NB4 (cell line): Measurements from ENCODE around the gene GNS.

Experiments
- POLR2A ChIP-seq: IDR thresholded peaks from 2 replicates; pipeline ENCODE4 v1.6.1; 2011; ENCODE audit warnings: mild to moderate bottlenecking; ENCODE audit not compliant: insufficient read length; ENCODE audit errors: extremely low read depth
- TF ChIP-seq, protein P1 (sequence below): IDR thresholded peaks from one replicate; pipeline ENCODE4 v1.5.1; 2012; ENCODE audit warnings: low read depth, low read length

DNA sequence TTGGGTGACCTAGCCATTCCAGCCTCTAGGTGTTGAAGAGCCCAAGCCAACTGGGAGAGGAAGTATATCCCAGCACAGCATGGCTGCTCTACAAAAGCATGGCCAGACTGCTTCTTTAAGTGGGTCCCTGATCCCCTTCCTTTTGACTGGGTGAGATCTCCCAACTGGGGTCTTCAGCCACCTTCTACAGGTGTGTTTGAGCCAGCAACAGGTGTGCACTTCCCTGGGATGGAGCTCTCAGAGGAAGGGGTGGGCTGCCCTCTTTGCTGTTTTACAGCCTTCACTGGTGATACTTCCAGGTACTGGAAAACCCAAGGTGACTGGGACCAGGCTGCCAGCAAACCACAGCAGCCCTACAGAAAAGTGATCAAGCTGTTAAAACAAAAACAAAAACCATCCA, 14.2 kb upstream of the GNS start:
- TF ChIP-seq, protein P1, sequence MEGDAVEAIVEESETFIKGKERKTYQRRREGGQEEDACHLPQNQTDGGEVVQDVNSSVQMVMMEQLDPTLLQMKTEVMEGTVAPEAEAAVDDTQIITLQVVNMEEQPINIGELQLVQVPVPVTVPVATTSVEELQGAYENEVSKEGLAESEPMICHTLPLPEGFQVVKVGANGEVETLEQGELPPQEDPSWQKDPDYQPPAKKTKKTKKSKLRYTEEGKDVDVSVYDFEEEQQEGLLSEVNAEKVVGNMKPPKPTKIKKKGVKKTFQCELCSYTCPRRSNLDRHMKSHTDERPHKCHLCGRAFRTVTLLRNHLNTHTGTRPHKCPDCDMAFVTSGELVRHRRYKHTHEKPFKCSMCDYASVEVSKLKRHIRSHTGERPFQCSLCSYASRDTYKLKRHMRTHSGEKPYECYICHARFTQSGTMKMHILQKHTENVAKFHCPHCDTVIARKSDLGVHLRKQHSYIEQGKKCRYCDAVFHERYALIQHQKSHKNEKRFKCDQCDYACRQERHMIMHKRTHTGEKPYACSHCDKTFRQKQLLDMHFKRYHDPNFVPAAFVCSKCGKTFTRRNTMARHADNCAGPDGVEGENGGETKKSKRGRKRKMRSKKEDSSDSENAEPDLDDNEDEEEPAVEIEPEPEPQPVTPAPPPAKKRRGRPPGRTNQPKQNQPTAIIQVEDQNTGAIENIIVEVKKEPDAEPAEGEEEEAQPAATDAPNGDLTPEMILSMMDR = no peak
- TF ChIP-seq POLR2A = no peak
